ENCODE results near the gene NKX1-1. TPM values are rescaled to one million over a fixed set of nuclear protein-coding genes. Genes with fewer than 3 reads are reported as not detected.

NKX1-1 gene
- total RNA-seq, 6 donors from 2014 or later, result not detected

DNA sequence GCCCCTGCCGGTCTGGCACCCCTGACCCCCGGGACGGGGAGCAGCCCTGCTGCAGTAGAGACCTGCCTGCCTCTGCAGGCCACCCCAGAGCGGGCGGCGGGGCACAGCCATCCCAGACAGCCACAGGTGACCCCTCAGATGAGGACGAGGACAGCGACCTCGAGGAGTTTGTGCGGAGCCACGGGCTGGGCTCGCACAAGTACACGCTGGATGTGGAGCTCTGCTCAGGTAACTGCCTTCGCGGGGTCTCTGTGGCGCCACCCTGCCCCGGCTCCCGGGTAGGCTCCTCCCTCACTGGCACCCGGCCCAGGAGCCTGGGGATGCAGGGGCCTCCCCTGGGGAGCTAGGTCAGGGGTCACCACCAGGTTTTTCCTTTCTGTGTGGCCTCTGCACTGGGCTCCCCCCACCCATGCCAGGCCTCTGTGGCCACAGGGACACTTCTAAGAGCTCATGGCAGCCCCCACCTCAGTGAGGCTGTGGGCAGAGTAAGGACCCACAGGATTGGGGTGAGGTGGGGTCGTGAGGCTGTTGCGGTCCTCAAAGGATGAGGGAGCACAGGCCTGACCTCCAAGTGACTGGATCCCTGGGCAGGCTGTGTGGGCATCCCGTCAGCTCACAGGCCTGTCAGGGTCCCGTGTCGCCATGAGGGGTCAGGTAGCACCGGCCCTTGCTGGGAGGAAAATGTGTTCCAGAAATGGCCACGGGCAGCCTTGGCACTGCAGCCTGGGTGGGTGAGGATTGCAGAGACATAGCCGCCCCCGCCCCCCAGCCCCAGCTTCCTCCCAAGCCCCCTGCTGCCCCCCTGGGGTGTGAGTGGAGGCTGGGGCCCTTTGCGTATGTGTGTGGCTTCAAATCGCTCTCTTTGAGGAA is 52.8 kb downstream of the NKX1-1 start:
- H3K4me3 ChIP-seq, result no peak overlapping the region
- no peak for TF ChIP-seq POLR2AphosphoS5 (IDR thresholded peaks at IDR 0.05)
- TF ChIP-seq EP300 (IDR thresholded peaks at IDR 0.05), result no peak
- TF ChIP-seq POLR2A (IDR thresholded peaks at IDR 0.05), result no peak
- TF ChIP-seq, protein P1, sequence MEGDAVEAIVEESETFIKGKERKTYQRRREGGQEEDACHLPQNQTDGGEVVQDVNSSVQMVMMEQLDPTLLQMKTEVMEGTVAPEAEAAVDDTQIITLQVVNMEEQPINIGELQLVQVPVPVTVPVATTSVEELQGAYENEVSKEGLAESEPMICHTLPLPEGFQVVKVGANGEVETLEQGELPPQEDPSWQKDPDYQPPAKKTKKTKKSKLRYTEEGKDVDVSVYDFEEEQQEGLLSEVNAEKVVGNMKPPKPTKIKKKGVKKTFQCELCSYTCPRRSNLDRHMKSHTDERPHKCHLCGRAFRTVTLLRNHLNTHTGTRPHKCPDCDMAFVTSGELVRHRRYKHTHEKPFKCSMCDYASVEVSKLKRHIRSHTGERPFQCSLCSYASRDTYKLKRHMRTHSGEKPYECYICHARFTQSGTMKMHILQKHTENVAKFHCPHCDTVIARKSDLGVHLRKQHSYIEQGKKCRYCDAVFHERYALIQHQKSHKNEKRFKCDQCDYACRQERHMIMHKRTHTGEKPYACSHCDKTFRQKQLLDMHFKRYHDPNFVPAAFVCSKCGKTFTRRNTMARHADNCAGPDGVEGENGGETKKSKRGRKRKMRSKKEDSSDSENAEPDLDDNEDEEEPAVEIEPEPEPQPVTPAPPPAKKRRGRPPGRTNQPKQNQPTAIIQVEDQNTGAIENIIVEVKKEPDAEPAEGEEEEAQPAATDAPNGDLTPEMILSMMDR (IDR thresholded peaks at IDR 0.05), result no peak
- 87 to 91% methylated on average over 7 to 29 of the region's 30 CpGs for WGBS, 2 donors
- H3K4me1 ChIP-seq, result peaks cover 12 to 27% (median 19%) of the 10 kb centered on the region in 4 donors
- peaks cover 0 to 74% (median 40%) of the 10 kb centered on the region in 4 donors for H3K36me3 ChIP-seq
- H3K27ac ChIP-seq, result no peak overlapping the region
- DNase-seq (peak in 1 of 2 donors; percentile 82), ATAC-seq (ENCODE audit: low FRiP score in 2 of 2) (no peak)
- H3K27me3 ChIP-seq, result no peaks in the 10 kb centered on the region
- no peaks in the 10 kb centered on the region for H3K9me3 ChIP-seq

Other genes starting within 250 kb of the NKX1-1 start
- 10 to 100 TPM; 23.2 to 81.3 (median 50.8) TPM for gene SPON2, start 233.9 kb downstream of the NKX1-1 start, total RNA-seq
- 100 to 1,000 TPM; 142 to 483 (median 213) TPM for gene CTBP1, start 157.3 kb downstream of the NKX1-1 start, total RNA-seq
- 100 to 1,000 TPM in 1 of 6 donors, 10 to 100 TPM in 5; 58.5 to 289 (median 73.0) TPM for gene MAEA, start 116.6 kb downstream of the NKX1-1 start, total RNA-seq
- gene UVSSA, start 59.2 kb downstream of the NKX1-1 start, total RNA-seq, result 100 to 1,000 TPM in 1 of 6 donors, 10 to 100 TPM in 5; 15.2 to 138 (median 46.5) TPM